ENCODE measurements around the gene OR2T8.

GRCh38 chr1:247948558-247948957, 28.5 kb downstream of the OR2T8 start, which contains the start of gene OR2L8:
- TF ChIP-seq CTCF (IDR thresholded peaks at IDR 0.05; ENCODE audit: low read length) (no peak), EZH2phosphoT487 (IDR thresholded peaks at IDR 0.05; ENCODE audit: low read length) (no peak), EZH2 (optimal IDR thresholded peaks at IDR 0.05; ENCODE audit: low read depth, low read length) (no peak)
